Neural cell (in vitro differentiated cells): ENCODE measurements around the gene DDN. TPM values are rescaled to one million over a fixed set of nuclear protein-coding genes. Genes with fewer than 3 reads are reported as not detected.

Source experiments
- H2AFZ ChIP-seq: fragments of 200-600, 300-800 bp; sonication (generic), shearing (Covaris generic); 2 replicates; pipeline ENCODE4 v1.6.0; 2014; ENCODE audit warnings: low read depth, mild to moderate bottlenecking, antibody characterized with exemption, low read length, moderate library complexity
- H3F3A ChIP-seq: fragments of 200-600 bp; shearing (Covaris generic); 2 replicates; pipeline ENCODE4 v1.6.1; 2016; ENCODE audit warnings: mild to moderate bottlenecking, moderate library complexity, mixed read lengths, antibody characterized with exemption, low read length; ENCODE audit not compliant: insufficient read depth, poor library complexity, severe bottlenecking
- H3K27ac ChIP-seq: fragments of 200-600, 300-800 bp; sonication (generic), shearing (Covaris generic); 2 replicates; pipeline ENCODE4 v1.5.1; 2014; ENCODE audit warnings: mild to moderate bottlenecking, low read length, moderate library complexity
- H3K27me3 ChIP-seq: fragments of 300-800, 200-600 bp; sonication (generic), shearing (Covaris generic); 2 replicates; pipeline ENCODE4 v1.6.0; 2014; ENCODE audit warnings: mild to moderate bottlenecking, low read depth, low read length, moderate library complexity; ENCODE audit not compliant: insufficient read depth
- H3K36me3 ChIP-seq: fragments of 300-800, 200-600 bp; sonication (generic), shearing (Covaris generic); 2 replicates; pipeline ENCODE4 v1.5.1; 2014; ENCODE audit warnings: mild to moderate bottlenecking, antibody characterized with exemption, low read length, moderate library complexity; ENCODE audit not compliant: insufficient read depth
- H3K4me2 ChIP-seq: fragments of 300-800, 200-600 bp; sonication (generic), shearing (Covaris generic); 2 replicates; pipeline ENCODE4 v1.6.0; 2014; ENCODE audit warnings: mild to moderate bottlenecking, low read length
- H3K4me3 ChIP-seq: fragments of 300-800, 200-600 bp; sonication (generic), shearing (Covaris generic); 2 replicates; pipeline ENCODE4 v1.5.1; 2014; ENCODE audit warnings: mild to moderate bottlenecking, low read length, moderate library complexity
- H3K79me2 ChIP-seq: fragments of 200-600 bp; shearing (Covaris generic); replicated peaks from 2 replicates; pipeline ENCODE4 v1.6.0; 2014; ENCODE audit warnings: mild to moderate bottlenecking, low read length, moderate library complexity; ENCODE audit not compliant: insufficient read depth
- H3K9ac ChIP-seq: fragments of 300-800, 200-600 bp; sonication (generic), shearing (Covaris generic); 2 replicates; pipeline ENCODE4 v1.6.1; 2016; ENCODE audit warnings: mild to moderate bottlenecking, low read length, mixed read lengths
- H3K9me2 ChIP-seq: fragments of 200-600 bp; shearing (Covaris generic); 2 replicates; pipeline ENCODE4 v1.6.1; 2016; ENCODE audit warnings: mild to moderate bottlenecking, low read length, mixed read lengths; ENCODE audit not compliant: insufficient read depth
- H3K9me3 ChIP-seq: fragments of 200-600, 300-800 bp; sonication (generic), shearing (Covaris generic); 2 replicates; pipeline ENCODE4 v1.6.1; 2016; ENCODE audit warnings: mild to moderate bottlenecking, mixed run types, low read length, moderate library complexity, mixed read lengths
- H4K20me1 ChIP-seq: fragments of 200-600 bp; shearing (Covaris generic); 2 replicates; pipeline ENCODE4 v1.6.1; 2016; ENCODE audit warnings: mild to moderate bottlenecking, mixed run types; ENCODE audit not compliant: insufficient read depth
- EP300 ChIP-seq: fragments of 450-650 bp; conservative IDR thresholded peaks from 2 replicates; pipeline ENCODE4 v1.6.1; 2014; ENCODE audit warnings: antibody characterized with exemption, mild to moderate bottlenecking, moderate library complexity; ENCODE audit not compliant: poor library complexity, severe bottlenecking
- EZH2 ChIP-seq: fragments of 200-600, 300-800 bp; shearing (Covaris generic), sonication (generic); IDR thresholded peaks from 2 replicates; pipeline ENCODE4 v1.6.1; 2014; ENCODE audit warnings: antibody characterized with exemption, low read length, borderline replicate concordance, mild to moderate bottlenecking; ENCODE audit not compliant: insufficient read depth, poor library complexity, severe bottlenecking
- MXI1 ChIP-seq: fragments of 450-650 bp; conservative IDR thresholded peaks from 2 replicates; pipeline ENCODE4 v1.6.1; 2014; ENCODE audit warnings: antibody characterized with exemption, mild to moderate bottlenecking; ENCODE audit not compliant: poor library complexity, severe bottlenecking
- POLR2AphosphoS5 ChIP-seq: IDR thresholded peaks from 2 replicates; pipeline ENCODE4 v1.6.1; 2012
- RAD21 ChIP-seq: fragments of 450-650 bp; conservative IDR thresholded peaks from 2 replicates; pipeline ENCODE4 v1.6.1; 2014; ENCODE audit warnings: antibody characterized with exemption, mild to moderate bottlenecking, moderate library complexity
- SMC3 ChIP-seq: fragments of 450-650 bp; conservative IDR thresholded peaks from 2 replicates; pipeline ENCODE4 v1.6.1; 2014; ENCODE audit warnings: antibody characterized with exemption, mild to moderate bottlenecking, moderate library complexity; ENCODE audit not compliant: poor library complexity
- TAF1 ChIP-seq: IDR thresholded peaks from 2 replicates; pipeline ENCODE4 v1.6.1; 2012; ENCODE audit warnings: low read depth
- polyA plus RNA-seq: library from polyadenylated mRNA; depleted of rRNA; stranded (reverse); fragments of >200 nt; gene quantifications from 2 replicates; pipeline ENCODE4 v1.2.3, GENCODE V29; 2014
- TF ChIP-seq, protein P1 (sequence below): fragments of 450-650 bp; IDR thresholded peaks from 2 replicates; pipeline ENCODE4 v1.5.1; 2014; ENCODE audit warnings: antibody characterized with exemption, mild to moderate bottlenecking, moderate library complexity; ENCODE audit not compliant: poor library complexity, severe bottlenecking
- TF ChIP-seq, protein P2 (sequence below): IDR thresholded peaks from 2 replicates; pipeline ENCODE4 v1.6.1; 2012; ENCODE audit warnings: borderline replicate concordance

Gene DDN
- polyA plus RNA-seq, 1 donor from 2014 or later = 0.51 TPM

DNA sequence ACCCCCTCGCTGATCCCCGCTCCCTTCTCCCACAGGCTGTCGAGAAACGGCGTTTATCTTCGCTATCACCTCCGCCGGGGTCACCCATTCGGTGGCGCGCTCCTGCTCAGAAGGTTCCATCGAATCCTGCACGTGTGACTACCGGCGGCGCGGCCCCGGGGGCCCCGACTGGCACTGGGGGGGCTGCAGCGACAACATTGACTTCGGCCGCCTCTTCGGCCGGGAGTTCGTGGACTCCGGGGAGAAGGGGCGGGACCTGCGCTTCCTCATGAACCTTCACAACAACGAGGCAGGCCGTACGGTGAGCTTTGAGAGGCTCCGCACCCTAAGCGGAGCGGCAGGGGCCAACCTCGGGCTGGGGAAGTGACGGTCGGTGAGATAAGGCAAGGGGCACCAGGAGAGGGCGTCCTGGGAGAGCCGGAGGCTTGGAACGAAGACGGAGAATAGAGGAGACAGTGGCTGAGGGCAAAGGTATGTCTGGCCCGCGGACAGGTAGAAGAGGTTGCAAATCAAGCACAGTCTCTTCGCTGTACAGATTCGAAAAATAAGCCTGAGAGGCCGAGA, 18.7 kb downstream of the DDN start:
- Histone ChIP-seq H3K36me3 (no peaks in the 10 kb centered on the region), H3K9me3 (no peaks in the 10 kb centered on the region), H3F3A (no peaks in the 10 kb centered on the region), H3K4me3 (peak overlapping the region; percentile 68), H3K79me2 (no peaks in the 10 kb centered on the region), H4K20me1 (no peaks in the 10 kb centered on the region), H3K4me2 (no peak overlapping the region), H3K27ac (no peak overlapping the region), H3K9ac (no peak overlapping the region), H3K9me2 (no peaks in the 10 kb centered on the region), H3K27me3 (peaks cover 99% of the 10 kb centered on the region), H2AFZ (no peak overlapping the region)
- TF ChIP-seq RAD21 (no peak), TAF1 (no peak), EZH2 (peak; percentile 52)

DNA sequence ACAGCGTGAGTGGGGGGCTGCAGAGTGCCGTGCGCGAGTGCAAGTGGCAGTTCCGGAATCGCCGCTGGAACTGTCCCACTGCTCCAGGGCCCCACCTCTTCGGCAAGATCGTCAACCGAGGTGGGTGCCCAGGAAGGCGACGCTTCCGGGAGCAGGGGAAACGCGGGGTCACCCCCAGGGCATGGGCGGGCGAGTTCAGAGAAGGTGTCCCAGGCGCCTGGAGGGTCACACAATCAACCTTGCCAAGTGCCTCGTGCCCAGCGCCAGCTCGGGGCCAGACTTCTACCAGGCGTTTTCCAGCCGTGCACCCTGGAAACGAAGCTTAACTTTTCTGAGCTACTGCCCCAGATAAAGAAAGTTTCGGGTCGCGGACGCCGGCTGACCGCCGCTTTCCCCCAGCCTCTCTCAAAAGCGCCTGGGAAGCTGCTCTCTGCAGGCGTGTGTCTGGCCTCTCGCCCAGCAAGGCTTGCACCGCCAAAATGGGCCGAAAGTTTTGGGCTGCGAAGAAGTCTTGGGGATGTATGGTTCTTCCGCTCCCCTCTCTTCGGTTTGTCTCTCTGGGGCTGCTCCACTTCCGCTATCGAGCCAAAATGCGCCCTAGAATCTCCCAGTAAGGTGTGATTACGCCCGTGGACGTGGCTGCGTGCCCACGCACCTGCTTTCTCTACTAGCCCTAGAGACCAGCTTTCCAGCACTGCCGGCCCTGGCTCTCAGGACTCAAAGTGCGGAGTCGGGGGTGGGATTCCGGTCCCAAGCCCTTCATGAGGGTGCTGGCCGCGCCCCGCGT, 19.4 kb downstream of the DDN start:
- no peaks in the 10 kb centered on the region for H3K9me3 ChIP-seq
- H3K79me2 ChIP-seq = no peaks in the 10 kb centered on the region
- H3K4me3 ChIP-seq = peak overlapping the region; percentile 68
- H3K4me2 ChIP-seq = no peak overlapping the region
- H2AFZ ChIP-seq = no peak overlapping the region
- no peak overlapping the region for H3K9ac ChIP-seq
- no peaks in the 10 kb centered on the region for H3F3A ChIP-seq
- peaks cover 99% of the 10 kb centered on the region for H3K27me3 ChIP-seq
- H3K36me3 ChIP-seq = no peaks in the 10 kb centered on the region
- H3K9me2 ChIP-seq = no peaks in the 10 kb centered on the region
- no peaks in the 10 kb centered on the region for H4K20me1 ChIP-seq
- peak; percentile 36 for TF ChIP-seq EZH2
- no peak for TF ChIP-seq MXI1
- no peak overlapping the region for H3K27ac ChIP-seq

DNA sequence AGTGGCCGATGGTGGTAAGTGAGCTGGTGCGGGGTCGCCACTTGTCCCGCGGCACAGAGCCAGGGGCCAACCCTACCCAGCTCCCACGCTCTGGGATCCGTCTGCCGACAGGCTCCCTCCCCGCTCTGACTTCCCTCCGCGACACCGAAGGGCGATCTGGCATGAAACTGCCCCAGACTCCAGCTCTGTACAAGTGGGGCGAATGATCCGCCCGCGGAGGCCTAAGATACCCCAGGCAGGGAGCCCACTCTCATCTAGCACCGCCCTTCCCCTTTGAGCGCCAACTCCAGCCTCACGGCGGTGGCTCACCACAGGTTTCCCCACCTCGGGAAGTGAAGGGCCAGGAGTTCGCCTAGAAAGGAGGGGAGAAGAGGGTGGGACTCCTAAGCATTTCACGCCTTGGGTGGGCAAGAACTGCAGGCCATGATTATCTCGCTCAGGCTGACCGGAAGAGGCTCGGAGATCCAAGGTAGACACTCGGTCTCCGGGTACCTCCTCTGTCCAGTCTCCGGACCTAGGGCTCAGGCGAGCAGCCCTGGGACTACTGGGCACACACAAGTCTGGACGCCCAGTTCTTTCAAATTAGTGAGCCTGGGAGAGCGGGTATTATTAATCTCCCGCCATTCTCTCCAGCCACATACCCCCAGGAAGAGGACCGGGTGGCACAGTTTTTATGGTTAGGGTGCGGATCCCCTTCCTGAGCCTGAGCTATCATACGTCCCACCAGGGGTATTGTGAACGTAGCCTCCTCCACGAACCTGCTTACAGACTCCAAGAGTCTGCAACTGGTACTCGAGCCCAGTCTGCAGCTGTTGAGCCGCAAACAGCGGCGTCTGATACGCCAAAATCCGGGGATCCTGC, 20.2 kb downstream of the DDN start:
- H4K20me1 ChIP-seq = no peaks in the 10 kb centered on the region

DNA sequence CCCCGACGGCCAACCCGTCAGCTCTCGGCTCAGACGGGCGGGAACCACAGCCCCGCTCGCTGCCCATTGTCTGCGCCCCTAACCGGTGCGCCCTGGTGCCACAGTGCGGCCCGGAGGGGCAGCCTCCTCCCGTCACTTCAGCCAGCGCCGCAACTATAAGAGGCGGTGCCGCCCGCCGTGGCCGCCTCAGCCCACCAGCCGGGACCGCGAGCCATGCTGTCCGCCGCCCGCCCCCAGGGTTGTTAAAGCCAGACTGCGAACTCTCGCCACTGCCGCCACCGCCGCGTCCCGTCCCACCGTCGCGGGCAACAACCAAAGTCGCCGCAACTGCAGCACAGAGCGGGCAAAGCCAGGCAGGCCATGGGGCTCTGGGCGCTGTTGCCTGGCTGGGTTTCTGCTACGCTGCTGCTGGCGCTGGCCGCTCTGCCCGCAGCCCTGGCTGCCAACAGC, 20.9 kb downstream of the DDN start, which contains the start of gene WNT1:
TSS of gene WNT1 (plus strand) at position 32 of the 450 bp plus-strand sequence. CDS start at position 361, 329 bp downstream.
- Histone ChIP-seq H2AFZ (no peak within 1 kb of the TSS), H3K27ac (no peak within 1 kb of the TSS), H3K79me2 (no peaks in the 10 kb centered on the region), H3K36me3 (no peaks in the 10 kb centered on the region), H3K9me2 (no peaks in the 10 kb centered on the region), H3F3A (no peaks in the 10 kb centered on the region), H3K9me3 (no peaks in the 10 kb centered on the region), H3K4me2 (no peak within 1 kb of the TSS), H3K27me3 (peaks cover 99% of the 10 kb centered on the region), H3K9ac (no peak within 1 kb of the TSS), H4K20me1 (no peaks in the 10 kb centered on the region), H3K4me3 (peak within 1 kb of the TSS; percentile 10)
- no peak for TF ChIP-seq SMC3
- TF ChIP-seq, protein P1, sequence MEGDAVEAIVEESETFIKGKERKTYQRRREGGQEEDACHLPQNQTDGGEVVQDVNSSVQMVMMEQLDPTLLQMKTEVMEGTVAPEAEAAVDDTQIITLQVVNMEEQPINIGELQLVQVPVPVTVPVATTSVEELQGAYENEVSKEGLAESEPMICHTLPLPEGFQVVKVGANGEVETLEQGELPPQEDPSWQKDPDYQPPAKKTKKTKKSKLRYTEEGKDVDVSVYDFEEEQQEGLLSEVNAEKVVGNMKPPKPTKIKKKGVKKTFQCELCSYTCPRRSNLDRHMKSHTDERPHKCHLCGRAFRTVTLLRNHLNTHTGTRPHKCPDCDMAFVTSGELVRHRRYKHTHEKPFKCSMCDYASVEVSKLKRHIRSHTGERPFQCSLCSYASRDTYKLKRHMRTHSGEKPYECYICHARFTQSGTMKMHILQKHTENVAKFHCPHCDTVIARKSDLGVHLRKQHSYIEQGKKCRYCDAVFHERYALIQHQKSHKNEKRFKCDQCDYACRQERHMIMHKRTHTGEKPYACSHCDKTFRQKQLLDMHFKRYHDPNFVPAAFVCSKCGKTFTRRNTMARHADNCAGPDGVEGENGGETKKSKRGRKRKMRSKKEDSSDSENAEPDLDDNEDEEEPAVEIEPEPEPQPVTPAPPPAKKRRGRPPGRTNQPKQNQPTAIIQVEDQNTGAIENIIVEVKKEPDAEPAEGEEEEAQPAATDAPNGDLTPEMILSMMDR = no peak
- no peak for TF ChIP-seq TAF1
- no peak for TF ChIP-seq POLR2AphosphoS5
- TF ChIP-seq MXI1 = no peak
- no peak for TF ChIP-seq RAD21
- TF ChIP-seq, protein P2, sequence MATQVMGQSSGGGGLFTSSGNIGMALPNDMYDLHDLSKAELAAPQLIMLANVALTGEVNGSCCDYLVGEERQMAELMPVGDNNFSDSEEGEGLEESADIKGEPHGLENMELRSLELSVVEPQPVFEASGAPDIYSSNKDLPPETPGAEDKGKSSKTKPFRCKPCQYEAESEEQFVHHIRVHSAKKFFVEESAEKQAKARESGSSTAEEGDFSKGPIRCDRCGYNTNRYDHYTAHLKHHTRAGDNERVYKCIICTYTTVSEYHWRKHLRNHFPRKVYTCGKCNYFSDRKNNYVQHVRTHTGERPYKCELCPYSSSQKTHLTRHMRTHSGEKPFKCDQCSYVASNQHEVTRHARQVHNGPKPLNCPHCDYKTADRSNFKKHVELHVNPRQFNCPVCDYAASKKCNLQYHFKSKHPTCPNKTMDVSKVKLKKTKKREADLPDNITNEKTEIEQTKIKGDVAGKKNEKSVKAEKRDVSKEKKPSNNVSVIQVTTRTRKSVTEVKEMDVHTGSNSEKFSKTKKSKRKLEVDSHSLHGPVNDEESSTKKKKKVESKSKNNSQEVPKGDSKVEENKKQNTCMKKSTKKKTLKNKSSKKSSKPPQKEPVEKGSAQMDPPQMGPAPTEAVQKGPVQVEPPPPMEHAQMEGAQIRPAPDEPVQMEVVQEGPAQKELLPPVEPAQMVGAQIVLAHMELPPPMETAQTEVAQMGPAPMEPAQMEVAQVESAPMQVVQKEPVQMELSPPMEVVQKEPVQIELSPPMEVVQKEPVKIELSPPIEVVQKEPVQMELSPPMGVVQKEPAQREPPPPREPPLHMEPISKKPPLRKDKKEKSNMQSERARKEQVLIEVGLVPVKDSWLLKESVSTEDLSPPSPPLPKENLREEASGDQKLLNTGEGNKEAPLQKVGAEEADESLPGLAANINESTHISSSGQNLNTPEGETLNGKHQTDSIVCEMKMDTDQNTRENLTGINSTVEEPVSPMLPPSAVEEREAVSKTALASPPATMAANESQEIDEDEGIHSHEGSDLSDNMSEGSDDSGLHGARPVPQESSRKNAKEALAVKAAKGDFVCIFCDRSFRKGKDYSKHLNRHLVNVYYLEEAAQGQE = no peak
- no peak for TF ChIP-seq EZH2
- TF ChIP-seq EP300 = no peak

More for the DNA sequence above, 20.2 kb downstream of the DDN start:
- Histone ChIP-seq H3K79me2 (no peaks in the 10 kb centered on the region), H3K36me3 (no peaks in the 10 kb centered on the region), H2AFZ (no peak overlapping the region), H3K27ac (no peak overlapping the region), H3K9me2 (no peaks in the 10 kb centered on the region), H3F3A (no peaks in the 10 kb centered on the region), H3K9ac (no peak overlapping the region), H3K9me3 (no peaks in the 10 kb centered on the region), H3K4me2 (no peak overlapping the region), H3K4me3 (peak overlapping the region; percentile 10), H3K27me3 (peaks cover 99% of the 10 kb centered on the region)
- TF ChIP-seq EZH2 (peak; percentile 90), TAF1 (no peak)
